Erythroblast (primary cell): Measurements from ENCODE around the gene LRRC18.

Experiments used
- GATA1 ChIP-seq: IDR thresholded peaks from 2 replicates; pipeline ENCODE4 v1.6.1; 2011; ENCODE audit warnings: low read depth, mild to moderate bottlenecking, control low read depth, low read length, moderate library complexity
- POLR2A ChIP-seq: IDR thresholded peaks from 2 replicates; pipeline ENCODE4 v1.6.1; 2011; ENCODE audit warnings: mild to moderate bottlenecking, low read length

GRCh38 chr10:48898426-48898825 is 41.2 kb downstream of the LRRC18 start:
- no peak for TF ChIP-seq GATA1
- TF ChIP-seq POLR2A, result no peak
